Coronary artery (tissue), 2 donors: ENCODE measurements around the gene NUDT1.
"Not testable (repeated sequence)": the region's sequence is repeated elsewhere in the genome, so short reads cannot be mapped to it uniquely, and the experiment has no call there.

Experiments used
- DNase-seq: peaks from one replicate; pipeline ENCODE4 v3.0.0-alpha.2; 2017; ENCODE audit warnings: low spot score
- H3K27ac ChIP-seq, 2 donors: fragments of 200-600 bp; sonication (generic); one replicate each; pipeline ENCODE4 v1.5.1; 2016 to 2019
- H3K4me3 ChIP-seq: fragments of 200-600 bp; sonication (generic); 2 replicates; pipeline ENCODE4 v1.5.1; 2016; ENCODE audit warnings: mild to moderate bottlenecking, moderate library complexity
- TF ChIP-seq, protein P1 (sequence below): fragments of 200-600 bp; sonication (generic); IDR thresholded peaks from one replicate; pipeline ENCODE4 v1.5.1; 2019; ENCODE audit warnings: antibody characterized with exemption

NUDT1 gene

GRCh38 chr7:2260820-2261219, 18.8 kb downstream of the NUDT1 start:
- Histone ChIP-seq H3K27ac (no peak overlapping the region), H3K4me3 (no peak overlapping the region)
- TF ChIP-seq, protein P1, sequence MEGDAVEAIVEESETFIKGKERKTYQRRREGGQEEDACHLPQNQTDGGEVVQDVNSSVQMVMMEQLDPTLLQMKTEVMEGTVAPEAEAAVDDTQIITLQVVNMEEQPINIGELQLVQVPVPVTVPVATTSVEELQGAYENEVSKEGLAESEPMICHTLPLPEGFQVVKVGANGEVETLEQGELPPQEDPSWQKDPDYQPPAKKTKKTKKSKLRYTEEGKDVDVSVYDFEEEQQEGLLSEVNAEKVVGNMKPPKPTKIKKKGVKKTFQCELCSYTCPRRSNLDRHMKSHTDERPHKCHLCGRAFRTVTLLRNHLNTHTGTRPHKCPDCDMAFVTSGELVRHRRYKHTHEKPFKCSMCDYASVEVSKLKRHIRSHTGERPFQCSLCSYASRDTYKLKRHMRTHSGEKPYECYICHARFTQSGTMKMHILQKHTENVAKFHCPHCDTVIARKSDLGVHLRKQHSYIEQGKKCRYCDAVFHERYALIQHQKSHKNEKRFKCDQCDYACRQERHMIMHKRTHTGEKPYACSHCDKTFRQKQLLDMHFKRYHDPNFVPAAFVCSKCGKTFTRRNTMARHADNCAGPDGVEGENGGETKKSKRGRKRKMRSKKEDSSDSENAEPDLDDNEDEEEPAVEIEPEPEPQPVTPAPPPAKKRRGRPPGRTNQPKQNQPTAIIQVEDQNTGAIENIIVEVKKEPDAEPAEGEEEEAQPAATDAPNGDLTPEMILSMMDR, result no peak
- no peak for DNase-seq

DNA sequence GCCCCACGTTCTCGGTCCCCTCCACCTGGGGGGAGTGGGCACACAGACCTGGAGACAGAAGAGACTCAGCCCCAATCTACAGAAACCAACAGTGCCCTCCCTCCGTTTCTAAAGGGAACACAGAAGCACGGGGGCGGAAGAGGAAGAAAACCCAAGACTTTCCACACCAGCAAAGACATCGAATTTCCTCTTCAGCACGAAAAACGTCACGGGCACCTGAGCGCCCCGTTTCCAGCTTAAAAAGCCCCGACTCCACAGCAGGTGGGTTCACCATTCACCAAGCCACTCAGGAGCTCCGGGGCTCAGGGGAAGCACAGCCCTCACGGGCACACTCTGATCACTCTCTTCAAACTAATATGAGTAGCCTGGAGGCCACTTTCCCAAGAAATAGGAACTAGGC, 19.6 kb downstream of the NUDT1 start:
- no peak for DNase-seq
- TF ChIP-seq, protein P1, result no peak
- Histone ChIP-seq H3K27ac (no peak overlapping the region), H3K4me3 (no peak overlapping the region)

- Histone ChIP-seq H3K4me3 (no peak overlapping the region), H3K27ac (no peak overlapping the region)
- TF ChIP-seq, protein P1, result no peak
- DNase-seq, result no peak
These were observed 21.1 kb downstream of the NUDT1 start for GRCh38 chr7:2263176-2263575.

GRCh38 chr7:2264158-2264557, 22.1 kb downstream of the NUDT1 start:
- no peak overlapping the region for H3K27ac ChIP-seq
- no peak for DNase-seq
- TF ChIP-seq, protein P1, result no peak
- no peak overlapping the region for H3K4me3 ChIP-seq

DNA sequence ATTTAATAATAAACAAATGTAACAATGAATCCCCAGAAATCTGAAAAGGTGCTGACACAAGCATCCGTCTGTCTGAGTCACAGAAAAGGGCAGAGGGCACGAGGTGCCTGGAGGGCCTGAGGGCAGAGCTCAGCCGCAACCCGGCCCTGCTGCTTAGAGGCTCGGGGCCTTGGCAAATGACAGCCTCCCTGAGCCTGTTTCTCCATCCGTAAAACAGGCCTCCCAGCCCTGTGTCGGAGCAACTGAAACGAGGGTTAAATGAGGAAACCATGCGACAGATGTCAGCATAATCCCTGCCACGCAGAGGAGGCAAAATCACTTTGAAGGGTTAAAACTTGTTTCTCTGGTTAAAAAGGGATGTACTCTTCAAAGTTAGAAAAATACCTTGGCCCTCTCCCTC, 24.9 kb downstream of the NUDT1 start:
- no peak for DNase-seq
- Histone ChIP-seq H3K4me3 (no peak overlapping the region), H3K27ac (no peak overlapping the region)
- TF ChIP-seq, protein P1, result no peak

DNA sequence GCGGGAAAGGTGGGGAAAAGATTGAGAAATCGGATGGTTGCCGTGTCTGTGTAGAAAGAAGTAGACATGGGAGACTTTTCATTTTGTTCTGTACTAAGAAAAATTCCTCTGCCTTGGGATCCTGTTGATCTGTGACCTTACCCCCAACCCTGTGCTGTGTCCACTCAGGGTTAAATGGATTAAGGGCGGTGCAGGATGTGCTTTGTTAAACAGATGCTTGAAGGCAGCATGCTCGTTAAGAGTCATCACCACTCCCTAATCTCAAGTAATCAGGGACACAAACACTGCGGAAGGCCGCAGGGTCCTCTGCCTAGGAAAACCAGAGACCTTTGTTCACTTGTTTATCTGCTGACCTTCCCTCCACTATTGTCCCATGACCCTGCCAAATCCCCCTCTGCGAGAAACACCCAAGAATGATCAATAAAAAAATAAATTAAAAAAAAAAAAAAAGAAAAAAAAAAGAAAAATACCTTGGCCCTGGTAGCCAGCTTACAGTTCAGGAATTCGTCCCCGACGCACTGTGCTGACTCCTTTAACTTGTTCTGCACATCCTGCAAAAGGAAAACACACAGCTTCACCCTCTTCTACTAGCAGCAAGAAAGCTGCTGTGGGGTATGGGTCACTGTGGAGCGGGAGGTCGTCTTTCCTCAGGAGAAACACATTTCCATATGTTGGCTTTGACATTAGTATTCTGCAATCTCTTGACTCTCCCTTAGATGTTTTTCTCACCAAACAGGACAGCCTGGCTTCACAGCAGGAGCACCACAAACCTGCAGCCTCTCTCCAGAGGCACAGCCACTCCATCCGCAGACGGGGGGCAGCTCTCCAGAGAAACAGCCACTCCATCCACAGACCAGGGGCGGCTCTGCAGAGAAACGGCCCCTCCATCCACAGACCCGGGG, 27.3 kb downstream of the NUDT1 start:
- not testable (repeated sequence) for DNase-seq, H3K27ac ChIP-seq, H3K4me3 ChIP-seq

GRCh38 chr7:2269991-2270460, 28.0 kb downstream of the NUDT1 start:
- H3K27ac ChIP-seq, result no peak overlapping the region
- TF ChIP-seq, protein P1, result no peak
- no peak overlapping the region for H3K4me3 ChIP-seq
- DNase-seq, result no peak
